NCI-H226 (cell line): ENCODE data around the gene INCA1.
A peak's percentile ranks its signal among the peaks of the same experiment; 100 is the strongest.

ENCODE experiments used
- DNase-seq: peaks from one replicate; pipeline ENCODE4 v3.0.0-alpha.2; 2015

INCA1 gene

DNA sequence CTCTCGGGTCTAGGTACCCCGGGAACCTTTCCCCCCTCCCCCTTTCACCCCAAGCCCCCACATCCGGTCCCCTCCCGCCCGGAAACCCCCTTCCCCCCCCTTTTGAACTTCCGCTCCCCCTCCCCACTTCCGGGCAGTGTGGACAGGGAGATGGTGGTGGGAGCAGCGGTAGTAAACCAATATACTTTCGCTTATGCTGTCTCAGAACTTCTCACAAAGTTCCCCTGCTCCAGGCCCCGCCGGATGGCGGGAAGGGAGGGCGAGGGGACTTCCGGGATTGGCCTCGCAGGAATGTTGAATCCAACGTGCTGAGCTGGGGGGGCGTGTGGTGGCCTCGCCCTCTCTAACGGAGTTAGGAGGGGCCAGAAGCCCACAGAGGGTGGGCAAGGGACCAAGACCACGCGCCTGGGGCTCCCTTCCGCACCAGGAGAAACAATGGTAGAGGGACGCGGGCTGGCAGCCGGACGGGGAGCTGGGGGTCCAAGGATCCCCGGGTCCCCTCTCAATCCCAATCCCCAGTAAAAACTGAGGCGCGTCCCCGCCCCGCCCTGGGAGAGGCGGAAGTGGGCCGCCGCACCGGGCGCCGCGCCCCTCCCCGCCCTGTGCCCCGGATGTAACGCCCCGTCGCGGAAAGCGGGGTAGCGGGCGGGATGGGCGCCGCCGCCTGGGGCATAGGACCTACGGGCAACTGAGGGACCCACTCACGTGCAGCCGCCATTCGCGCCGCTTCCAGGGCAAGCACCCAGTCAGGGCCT, 49.7 kb downstream of the INCA1 start:
- DNase-seq: peak; percentile 53

DNA sequence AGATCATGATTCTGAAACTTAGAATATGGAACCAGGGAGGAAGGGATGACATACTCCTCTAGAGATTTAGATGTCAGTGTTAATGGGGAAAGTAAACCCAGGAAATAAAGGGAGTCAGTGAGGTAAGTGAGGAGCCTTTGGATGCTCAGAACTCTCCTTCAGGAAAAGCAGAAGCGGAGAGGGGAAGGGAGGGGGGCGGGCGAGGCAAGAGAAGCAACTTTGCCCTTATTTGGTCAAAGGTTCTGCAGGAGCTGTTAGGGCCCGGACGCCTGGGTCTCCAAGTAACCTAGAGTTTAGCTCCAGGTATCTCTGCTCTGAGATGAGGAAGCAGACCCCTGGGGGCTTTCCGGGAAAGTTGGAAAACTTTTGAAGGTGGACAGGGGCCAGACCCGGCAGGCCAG, 50.3 kb downstream of the INCA1 start:
- no peak for DNase-seq

DNA sequence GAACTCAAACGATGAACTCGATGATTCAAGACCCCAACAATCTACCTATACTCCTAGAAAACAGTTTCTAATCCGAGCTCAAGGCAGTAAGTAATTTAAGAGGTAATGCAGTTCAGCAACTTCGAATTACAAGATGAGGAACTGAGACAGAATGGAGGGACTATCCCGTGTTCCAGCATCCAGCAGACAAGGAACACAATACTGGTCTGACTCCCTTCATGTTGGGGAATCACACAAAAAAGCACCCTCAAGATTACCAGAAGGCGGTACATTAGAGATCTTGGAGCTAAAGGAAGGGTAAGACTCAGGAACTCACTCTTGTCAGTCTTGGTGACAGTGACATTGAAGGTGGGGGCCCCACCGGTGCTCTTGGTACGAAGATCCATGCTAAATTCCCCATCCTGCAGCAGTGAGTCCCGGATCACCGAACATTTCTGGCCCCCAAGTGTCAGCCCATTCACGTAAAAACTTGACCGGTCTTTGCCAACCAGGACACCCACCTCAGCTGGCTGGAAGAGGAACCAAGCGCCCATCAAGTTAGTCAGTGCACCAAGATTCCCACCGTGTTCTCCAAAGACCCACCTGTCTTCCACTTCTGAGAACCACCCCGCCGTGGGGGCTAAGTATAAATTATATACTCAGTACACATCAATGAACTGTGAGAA, 50.9 kb downstream of the INCA1 start:
- DNase-seq: no peak

DNA sequence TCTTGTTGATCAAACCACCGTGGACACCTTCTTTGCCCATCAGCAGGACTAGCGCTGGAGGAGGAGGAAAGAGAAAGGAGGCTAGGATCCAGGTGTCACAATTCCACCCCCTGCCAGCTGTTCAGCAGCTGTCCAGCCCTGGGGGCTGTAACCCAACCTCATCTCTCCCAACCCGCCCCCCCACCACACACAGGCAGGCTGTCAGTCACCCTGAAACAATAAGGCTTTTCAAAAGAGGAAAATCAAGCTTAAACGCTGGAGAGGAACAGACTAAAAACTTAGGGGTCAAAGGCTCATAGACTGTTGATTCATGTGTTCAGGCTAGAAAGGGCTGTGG, 51.4 kb downstream of the INCA1 start:
- DNase-seq: no peak

DNA sequence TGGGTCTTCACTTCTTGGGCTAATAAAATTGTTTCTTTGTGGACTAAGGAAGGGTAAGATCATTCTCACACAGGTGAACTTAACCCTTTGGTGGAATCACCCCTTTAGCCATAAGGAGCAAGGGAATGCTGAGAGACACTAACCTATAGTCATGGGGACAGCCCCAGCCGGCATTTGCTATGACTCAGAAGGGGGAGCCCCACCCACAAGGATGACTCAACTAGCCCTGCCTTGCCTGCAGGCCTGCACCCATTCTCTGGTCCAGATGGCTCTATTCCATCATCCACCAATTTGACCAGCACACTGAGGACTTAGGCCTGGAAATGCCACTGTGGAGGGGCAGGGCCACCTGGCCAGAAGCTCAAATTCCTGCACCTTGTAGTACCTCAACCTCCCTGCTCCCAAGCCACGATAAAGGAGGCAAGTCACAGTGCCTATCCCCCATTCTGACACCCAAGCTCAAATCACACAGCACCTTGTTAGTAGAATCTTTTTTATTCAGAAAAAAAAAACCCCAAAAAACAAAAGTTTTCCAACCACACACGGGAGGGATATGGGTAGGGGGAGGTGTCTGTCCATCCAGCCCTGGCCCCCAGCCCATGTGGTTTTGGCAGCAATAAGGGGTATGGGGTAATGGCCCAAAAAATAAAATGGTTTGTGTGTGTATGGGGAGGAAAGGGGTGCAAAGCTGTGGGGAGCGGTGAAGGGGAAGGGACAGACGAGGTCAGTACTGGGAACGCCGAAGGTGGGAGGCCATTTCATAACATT, 52.0 kb downstream of the INCA1 start:
- peak; percentile 88 for DNase-seq

DNA sequence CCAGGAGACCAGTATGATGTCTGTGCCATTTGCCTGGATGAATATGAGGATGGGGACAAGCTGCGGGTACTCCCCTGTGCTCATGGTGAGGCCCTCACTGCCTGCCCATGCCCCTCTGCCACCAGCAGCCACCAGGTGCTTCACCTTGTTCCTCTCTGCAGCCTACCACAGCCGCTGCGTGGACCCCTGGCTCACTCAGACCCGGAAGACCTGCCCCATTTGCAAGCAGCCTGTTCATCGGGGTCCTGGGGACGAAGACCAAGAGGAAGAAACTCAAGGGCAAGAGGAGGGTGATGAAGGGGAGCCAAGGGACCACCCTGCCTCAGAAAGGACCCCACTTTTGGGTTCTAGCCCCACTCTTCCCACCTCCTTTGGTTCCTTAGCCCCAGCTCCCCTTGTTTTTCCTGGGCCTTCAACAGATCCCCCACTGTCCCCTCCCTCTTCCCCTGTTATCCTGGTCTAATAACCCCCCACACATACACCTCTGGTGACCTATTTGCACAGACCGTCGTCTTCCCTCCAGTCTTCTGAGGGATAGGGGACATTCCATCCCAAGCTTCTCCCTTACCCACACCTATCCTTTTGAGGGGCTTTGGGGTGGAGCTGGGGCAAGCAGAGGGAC, 52.7 kb downstream of the INCA1 start:
- DNase-seq: no peak

DNA sequence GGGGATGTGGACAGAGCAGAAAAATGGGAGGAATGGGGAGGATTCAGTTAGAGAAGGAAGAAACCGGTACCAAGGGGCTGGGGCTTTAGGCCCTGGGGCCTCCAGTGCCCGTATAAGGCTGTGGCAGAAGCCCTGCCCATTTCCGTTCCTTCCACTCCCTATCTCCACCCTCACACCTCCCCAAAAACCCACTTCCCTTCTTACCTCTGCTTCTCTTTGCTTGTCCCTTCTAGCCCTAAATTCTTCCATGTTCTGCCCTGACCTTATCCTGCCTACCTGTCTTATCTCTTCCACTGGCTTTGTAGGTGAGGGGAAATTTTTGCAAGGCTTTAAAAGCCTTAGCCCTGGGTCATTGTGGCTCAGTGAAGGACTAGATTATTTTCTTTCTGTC, 53.2 kb downstream of the INCA1 start:
- peak; percentile 81 for DNase-seq

DNA sequence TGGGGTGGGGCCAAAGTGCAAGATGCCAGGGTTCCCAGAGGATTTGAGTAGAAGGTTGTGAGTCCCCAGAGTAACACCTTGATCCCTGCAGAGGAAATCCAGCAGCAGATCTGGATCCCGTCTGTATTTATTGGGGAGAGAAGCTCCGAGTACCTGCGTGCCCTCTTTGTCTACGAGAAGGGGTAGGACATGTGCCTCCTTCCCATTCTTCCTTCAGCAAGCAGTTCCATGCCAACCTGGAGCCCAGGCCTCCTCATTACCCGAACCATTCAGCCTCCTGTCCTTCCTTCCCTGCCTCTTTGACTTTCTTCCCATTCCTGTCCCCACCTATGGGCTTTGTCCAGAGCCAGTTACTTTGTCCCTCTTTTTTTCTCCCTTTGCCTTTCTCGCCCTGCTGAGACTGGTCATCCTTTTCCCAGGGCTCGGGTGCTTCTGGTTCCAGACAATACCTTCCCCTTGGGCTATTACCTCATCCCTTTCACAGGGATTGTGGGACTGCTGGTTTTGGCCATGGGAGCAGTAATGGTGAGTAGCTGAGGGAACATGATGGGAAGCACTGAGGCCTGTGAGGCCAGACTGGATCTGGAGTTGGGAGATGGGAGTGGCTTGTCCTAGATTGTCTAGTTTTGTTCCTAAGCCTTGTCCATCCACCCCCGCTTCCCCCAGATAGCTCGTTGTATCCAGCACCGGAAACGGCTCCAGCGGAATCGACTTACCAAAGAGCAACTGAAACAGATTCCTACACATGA, 54.4 kb downstream of the INCA1 start:
- no peak for DNase-seq

DNA sequence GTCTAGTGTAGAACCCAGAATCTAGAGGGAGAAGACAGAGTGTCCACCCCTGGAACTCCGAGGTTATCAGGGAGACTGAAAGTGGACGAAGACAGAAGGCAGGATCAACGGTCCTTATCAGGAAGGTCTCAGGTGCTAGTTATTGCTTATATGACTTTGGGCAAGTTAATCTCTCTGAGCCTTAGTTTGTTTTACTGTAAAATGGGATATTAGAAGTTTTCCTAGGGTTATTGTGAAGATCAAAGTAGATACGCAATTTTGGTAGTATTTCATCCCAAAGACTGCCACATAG, 56.1 kb downstream of the INCA1 start:
- DNase-seq: no peak

DNA sequence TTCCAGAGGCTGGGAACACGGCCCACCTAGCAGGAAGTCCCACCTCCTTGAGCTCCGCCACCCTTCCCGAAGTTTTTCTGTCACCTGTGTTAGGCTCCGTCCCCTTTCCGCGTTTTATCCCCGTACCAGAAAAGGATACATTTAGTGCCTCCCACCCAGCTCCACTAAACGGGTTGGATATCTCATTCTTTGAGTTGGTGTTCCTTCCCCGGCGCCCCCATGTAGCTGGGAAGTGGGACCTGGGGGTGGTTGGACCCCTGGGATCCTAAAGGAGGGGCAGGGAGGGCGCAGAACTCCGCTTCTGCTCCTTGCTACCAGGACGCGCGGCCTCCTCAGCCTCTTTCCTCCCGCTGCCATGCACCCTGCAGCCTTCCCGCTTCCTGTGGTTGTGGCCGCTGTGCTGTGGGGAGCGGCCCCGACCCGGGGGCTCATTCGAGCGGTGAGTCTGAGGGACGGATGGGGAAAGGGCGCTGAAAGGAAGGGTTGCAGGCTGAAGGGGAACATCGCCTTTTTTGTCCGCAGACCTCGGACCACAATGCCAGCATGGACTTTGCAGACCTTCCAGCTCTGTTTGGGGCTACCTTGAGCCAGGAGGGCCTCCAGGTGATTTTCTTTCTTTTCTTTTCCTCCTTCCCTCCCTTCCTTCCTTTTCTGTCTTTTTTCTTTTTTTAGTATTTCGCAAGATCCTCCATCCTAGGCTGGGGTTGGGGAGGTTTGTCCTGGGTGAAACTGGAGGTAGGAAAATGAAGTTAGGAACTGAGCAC, 56.6 kb downstream of the INCA1 start:
- DNase-seq: no peak

DNA sequence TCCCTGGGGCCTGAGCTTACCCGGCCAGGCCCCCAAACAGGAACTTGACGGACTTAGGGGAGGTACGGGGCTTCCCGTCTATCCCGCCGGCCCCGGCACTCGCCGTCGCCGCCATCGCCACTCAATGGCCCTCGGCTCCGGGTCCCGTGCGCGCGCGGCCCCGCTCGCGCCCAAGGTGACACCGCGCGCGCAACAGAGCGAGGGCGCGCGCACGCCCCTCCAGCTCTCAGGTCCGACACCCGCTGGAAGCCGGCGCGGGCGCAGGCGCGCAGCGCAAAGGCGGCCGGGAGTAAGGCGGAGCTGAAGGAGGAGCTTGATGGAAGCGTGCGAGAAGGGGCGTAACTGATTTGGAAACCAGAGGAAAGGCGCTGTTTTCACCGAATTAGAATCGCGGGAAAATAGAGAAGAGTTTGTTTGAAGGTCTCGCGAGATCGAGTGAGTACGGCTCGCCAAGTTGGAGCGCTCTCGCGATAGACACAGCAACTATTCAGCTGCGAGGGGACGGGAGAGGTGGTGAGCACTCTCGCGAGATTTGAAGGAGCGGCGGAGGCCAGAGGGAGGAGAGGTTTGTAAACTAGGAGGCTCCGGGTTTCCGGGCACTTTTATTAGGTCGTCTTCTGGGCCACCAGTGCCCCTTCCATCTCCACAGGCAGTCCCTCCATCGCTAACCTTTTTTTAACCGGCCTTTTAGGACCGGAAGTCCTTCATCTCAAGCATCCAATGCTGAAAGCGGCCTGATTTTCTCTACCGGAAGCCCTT, 57.3 kb downstream of the INCA1 start, which contains the start of the genes RNF167 and SLC25A11:
TSS of gene RNF167 (plus strand) at position 473 of the 759 bp plus-strand sequence. CDS start 642 bp downstream, outside the sequence.
TSS of gene SLC25A11 (minus strand) at position 251 of the 759 bp plus-strand sequence. CDS start at position 115, 136 bp downstream.
- DNase-seq: peak; percentile 98

DNA sequence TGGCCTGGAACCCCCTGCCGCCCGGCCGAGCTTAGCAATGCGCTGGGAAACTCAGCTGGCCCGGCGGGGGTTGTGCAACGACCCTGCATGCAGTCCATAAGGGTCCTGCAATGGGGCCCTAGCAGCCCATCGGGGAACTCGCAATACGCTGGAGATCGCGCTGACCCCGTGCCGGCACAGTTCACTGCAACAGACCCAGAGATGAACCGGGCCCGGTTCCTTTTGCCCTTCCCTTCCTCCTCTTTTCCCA, 57.9 kb downstream of the INCA1 start:
- DNase-seq: no peak

DNA sequence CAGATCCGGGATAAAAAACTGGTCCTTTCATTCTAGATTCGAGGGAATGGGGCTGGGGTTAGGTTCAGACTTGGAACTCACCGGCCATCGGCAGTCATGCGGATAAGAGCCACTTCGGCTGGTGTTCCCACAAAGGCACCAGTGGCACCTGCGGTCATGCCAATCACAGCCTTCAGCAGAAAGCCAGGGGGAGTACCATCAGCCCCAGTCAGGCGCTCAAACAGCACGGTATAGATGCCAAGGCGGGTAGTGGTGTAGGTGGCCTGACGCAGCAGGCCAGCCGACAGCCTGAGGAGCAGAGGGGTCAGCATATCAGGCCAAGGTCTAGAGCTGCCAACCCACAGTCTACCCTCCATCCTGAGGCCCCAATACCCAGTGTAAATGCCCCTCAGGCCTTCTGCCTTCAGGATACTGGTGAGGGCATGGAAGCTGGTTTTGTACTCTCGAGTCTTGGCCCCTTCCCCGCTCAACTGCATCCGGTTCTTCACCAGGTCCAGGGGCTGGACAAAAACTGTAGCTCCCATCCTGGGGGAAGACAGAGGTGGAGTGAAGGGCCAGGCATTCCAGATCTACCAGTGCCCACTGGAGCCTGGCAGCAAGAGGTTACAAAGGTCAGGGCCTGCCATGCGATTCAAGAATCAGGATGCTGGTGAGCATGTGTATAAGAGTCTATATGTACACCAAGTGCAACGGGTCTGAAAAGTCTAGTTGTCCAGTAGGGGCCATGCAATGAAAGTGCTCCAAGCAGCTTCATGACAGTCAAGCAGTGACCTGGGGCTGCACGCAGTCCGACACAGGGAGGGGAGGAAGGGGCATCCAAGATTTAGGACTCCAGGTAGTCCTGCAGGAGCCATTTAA, 58.4 kb downstream of the INCA1 start:
- no peak for DNase-seq
